ENCODE data around the gene ARR3. TPM values are rescaled to one million over a fixed set of nuclear protein-coding genes. Genes with fewer than 3 reads are reported as not detected.

ARR3 gene
- total RNA-seq, result not detected

DNA sequence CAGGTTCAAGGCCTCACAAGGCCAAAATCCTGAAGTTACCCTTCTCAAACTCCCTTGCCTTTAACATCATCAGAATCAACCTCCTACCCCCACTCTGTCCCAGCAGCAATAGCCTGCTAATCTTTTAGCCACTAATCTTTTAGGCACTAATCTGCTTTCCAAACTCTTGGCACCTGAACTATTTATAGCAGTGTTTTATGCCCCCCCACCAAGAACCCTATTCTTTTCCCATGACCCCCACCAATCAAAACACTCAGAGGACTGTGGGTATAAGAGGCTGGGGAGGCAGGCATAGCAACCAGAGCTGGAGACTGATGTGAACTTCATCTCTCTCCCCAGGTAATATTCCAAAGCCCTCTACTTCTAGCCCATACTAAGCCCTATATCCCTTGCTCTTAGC, at the start of gene ARR3:
TSS of gene ARR3 (plus strand) at position 301 of the 400 bp plus-strand sequence. CDS start 1,052 bp downstream, outside the sequence.
- DNase-seq (ENCODE audit: low spot score) (no peak), ATAC-seq (ENCODE audit: low FRiP score) (no peak)
- TF ChIP-seq, protein P1, sequence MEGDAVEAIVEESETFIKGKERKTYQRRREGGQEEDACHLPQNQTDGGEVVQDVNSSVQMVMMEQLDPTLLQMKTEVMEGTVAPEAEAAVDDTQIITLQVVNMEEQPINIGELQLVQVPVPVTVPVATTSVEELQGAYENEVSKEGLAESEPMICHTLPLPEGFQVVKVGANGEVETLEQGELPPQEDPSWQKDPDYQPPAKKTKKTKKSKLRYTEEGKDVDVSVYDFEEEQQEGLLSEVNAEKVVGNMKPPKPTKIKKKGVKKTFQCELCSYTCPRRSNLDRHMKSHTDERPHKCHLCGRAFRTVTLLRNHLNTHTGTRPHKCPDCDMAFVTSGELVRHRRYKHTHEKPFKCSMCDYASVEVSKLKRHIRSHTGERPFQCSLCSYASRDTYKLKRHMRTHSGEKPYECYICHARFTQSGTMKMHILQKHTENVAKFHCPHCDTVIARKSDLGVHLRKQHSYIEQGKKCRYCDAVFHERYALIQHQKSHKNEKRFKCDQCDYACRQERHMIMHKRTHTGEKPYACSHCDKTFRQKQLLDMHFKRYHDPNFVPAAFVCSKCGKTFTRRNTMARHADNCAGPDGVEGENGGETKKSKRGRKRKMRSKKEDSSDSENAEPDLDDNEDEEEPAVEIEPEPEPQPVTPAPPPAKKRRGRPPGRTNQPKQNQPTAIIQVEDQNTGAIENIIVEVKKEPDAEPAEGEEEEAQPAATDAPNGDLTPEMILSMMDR (IDR thresholded peaks at IDR 0.05), result no peak

DNA sequence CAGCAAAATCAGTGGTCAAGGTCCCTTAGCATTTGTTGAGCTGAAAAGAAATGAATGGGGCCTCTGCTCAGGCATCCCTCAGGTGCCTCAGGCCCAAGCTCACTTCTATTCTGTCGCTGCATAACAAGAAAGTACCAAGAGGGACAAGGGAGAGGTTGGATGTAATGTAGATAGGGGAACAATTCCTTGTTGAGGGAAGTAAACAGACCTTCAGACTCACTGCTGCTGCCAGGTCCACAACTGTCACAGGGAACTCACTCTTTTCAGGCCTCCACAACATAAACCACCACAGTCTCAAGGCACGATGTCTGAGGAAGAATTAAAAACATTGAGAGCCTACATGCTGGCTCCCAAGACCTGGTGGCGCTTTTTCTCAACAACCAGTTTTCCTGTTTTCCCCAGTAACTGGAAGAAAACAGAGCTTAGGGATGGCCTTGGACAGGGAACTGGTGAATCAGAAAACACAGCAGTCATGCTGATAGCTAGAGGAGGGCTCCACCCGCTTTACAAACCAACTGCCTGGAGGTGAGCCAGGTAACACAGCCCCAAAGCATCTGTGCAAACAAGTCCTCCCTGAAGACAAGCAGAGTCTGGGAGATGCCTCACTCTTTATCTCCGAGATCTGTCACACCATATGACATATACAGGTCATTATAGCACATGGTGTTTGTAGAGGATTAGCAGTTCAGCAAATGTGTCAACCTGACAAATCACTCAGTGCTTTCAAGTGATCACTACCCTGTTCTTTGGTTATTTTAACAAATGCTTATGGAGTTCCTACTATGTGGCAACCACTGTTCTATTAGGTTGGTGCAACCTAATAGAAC, 48.0 kb upstream of the ARR3 start:
- DNase-seq (ENCODE audit: low spot score) (no peak), ATAC-seq (ENCODE audit: low FRiP score) (peak; percentile 57)
- TF ChIP-seq, protein P1 (IDR thresholded peaks at IDR 0.05), result no peak

DNA sequence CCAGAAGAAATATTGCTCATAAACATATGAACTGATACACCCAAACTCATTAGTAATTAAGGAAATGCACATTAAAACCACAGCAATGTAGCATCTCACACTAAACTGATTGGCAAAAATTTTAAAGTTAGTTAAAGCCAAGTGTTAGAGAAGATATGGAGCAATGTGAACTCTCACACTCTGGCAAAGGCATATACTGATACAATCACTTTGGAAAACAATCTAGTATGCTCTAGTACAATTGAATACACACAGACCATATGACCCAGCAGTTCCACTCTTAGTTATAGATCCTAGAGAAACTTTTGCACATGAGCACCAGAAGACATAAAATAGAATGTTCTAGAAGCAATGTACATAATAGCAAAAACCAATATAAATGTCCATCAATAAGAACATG, 42.1 kb upstream of the ARR3 start:
- no peak for DNase-seq (ENCODE audit: low spot score)
- TF ChIP-seq, protein P1 (IDR thresholded peaks at IDR 0.05), result no peak
- no peak for ATAC-seq (ENCODE audit: low FRiP score)

DNA sequence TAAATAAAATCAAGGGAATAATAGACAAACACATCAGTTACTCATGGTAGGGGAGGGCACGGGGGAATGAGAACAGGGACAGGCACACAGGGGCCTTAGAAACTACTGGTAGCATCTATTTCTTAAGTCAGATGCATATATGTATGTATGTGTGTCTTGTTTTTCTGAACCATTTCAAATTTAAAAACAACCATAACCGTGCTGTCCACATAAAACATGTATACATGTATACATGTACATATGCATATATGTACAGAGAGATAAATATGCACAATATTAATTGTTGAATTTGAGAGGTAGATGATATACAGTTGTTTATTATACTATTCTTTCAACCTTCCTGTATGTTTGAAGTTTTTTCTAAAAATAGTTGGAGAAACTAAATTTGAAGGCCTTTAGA, 41.4 kb upstream of the ARR3 start:
- no peak for ATAC-seq (ENCODE audit: low FRiP score)
- no peak for DNase-seq (ENCODE audit: low spot score)
- TF ChIP-seq, protein P1 (IDR thresholded peaks at IDR 0.05), result no peak

DNA sequence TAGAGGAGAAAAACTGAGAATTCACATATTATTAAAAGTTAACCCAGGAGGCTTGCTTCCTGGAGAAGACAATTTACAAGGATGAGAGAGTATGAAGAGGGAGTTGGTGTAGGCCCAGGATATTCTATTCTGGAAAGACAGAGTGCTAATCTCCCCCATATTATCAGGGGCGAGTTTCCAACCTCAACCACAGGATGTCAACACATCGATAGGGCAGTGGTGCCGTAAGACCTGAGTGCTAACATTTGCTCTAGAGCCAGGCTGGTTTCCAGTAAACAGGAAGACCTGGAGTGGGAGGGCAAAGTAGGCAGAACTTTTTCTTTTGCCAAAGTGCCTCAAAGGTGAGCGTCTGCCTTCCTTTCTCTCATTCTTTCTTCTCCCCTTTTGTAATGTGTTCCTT, 36.5 kb upstream of the ARR3 start:
- no peak for ATAC-seq (ENCODE audit: low FRiP score)
- TF ChIP-seq, protein P1 (IDR thresholded peaks at IDR 0.05), result no peak
- no peak for DNase-seq (ENCODE audit: low spot score)

DNA sequence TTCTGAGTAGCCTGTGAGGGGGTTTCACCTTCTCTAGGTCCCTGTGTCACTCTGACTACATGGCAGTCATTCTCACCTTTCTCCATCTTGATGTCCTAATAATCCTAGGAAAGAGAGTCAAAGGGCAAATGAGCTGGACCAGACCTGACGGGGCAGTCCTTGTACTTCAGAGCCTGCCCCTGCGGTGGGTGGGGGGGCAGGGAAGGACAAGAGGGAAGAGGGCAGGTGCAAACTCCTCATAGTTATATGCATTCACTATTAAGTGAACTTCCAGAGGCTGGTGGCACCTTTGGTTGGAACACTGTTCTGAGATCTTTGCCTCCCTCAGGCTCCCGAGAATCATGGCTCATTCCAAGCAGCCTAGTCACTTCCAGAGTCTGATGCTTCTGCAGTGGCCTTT, 33.8 kb upstream of the ARR3 start, which contains the start of gene AWAT1:
TSS of gene AWAT1 (plus strand) at position 301 of the 400 bp plus-strand sequence. CDS start at position 342, 41 bp downstream.
- TF ChIP-seq, protein P1 (IDR thresholded peaks at IDR 0.05), result no peak
- ATAC-seq (ENCODE audit: low FRiP score) (no peak), DNase-seq (ENCODE audit: low spot score) (no peak)

DNA sequence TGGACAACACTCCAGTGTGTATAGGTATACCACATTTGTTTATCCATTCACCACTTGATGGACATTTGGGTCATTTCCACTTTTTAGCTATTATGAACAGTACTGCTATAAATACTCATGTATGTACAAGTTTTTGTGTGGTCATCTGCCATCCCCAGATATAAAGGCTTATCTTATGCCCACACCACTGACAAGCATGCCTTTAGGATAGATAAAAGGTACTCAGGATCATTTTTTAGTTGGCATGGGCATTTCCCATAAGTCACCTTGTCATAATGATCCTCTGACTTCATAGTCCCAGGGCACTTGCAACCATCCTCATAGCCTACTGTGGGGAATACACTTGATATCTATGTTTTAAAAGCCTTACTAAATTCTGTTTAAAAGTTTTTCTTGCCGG, 27.4 kb upstream of the ARR3 start:
- TF ChIP-seq, protein P1 (IDR thresholded peaks at IDR 0.05), result no peak

More for the DNA sequence above, 27.4 kb upstream of the ARR3 start:
- no peak for DNase-seq (ENCODE audit: low spot score)
- ATAC-seq (ENCODE audit: low FRiP score), result no peak
